DOHH2 (cell line): ENCODE data around the gene NPAS3.

Source experiments
- EZH2phosphoT487 ChIP-seq: fragments of 200-600 bp; sonication (generic); IDR thresholded peaks from 2 replicates; pipeline ENCODE4 v1.6.1; 2017; ENCODE audit warnings: borderline replicate concordance, mild to moderate bottlenecking, antibody characterized with exemption, low read length, moderate library complexity, mixed read lengths
- TF ChIP-seq, protein P1 (sequence below): fragments of 200-600 bp; sonication (generic); IDR thresholded peaks from one replicate; pipeline ENCODE4 v1.5.1; 2014; ENCODE audit warnings: antibody characterized with exemption, mild to moderate bottlenecking, low read depth, low read length; ENCODE audit not compliant: poor library complexity, severe bottlenecking

DNA sequence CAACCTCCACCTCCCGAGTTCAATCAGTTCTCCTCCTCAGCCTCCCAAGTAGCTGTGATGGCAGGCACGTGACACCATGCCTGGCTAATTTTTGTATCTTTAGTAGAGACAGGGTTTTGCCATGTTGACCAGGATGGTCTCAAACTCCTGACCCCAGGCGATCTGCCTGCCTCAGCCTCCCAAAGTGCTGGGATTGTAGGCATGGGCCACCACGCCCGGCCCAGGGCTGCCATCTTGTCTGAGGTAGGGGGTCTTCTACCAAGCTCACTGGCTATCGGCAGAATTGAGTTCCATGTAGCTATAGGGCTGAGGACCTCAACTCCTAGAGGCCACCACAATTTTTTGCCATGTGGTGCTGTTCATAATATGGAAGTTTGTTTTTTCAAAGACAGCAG lies 896.6 kb downstream of the NPAS3 start:
- TF ChIP-seq, protein P1, sequence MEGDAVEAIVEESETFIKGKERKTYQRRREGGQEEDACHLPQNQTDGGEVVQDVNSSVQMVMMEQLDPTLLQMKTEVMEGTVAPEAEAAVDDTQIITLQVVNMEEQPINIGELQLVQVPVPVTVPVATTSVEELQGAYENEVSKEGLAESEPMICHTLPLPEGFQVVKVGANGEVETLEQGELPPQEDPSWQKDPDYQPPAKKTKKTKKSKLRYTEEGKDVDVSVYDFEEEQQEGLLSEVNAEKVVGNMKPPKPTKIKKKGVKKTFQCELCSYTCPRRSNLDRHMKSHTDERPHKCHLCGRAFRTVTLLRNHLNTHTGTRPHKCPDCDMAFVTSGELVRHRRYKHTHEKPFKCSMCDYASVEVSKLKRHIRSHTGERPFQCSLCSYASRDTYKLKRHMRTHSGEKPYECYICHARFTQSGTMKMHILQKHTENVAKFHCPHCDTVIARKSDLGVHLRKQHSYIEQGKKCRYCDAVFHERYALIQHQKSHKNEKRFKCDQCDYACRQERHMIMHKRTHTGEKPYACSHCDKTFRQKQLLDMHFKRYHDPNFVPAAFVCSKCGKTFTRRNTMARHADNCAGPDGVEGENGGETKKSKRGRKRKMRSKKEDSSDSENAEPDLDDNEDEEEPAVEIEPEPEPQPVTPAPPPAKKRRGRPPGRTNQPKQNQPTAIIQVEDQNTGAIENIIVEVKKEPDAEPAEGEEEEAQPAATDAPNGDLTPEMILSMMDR = no peak
- no peak for TF ChIP-seq EZH2phosphoT487
